ENCODE measurements around the gene SF3A1. TPM values are rescaled to one million over a fixed set of nuclear protein-coding genes. Genes with fewer than 3 reads are reported as not detected.

SF3A1 gene
- total and polyA plus RNA-seq, 2 donors (not counting 1 experiment from before 2014, with no cell fraction given), result 17.0 to 22.9 TPM

- Histone ChIP-seq H3K4me3 (replicated peaks in 1 of 4; ENCODE audit: control extremely low read depth in 1 of 4, insufficient read depth in 1 of 4, low read depth in 3 of 4, low read length in 4 of 4) (no peak overlapping the region), H3K9me3 (ENCODE audit: control insufficient read depth, insufficient read depth, low read depth, low read length) (no peaks in the 10 kb centered on the region), H3K79me2 (ENCODE audit: control insufficient read depth, insufficient read depth, low read length) (peaks cover 15% of the 10 kb centered on the region), H3K36me3 (ENCODE audit: control insufficient read depth, insufficient read depth, low read length) (peaks cover 2% of the 10 kb centered on the region), H3K27ac (ENCODE audit: insufficient read depth, low read length) (no peak overlapping the region), H4K20me1 (ENCODE audit: control insufficient read depth, extremely low read depth, insufficient read depth, low read length) (peaks cover 2% of the 10 kb centered on the region), H3K9ac (ENCODE audit: insufficient read depth, low read length) (no peak overlapping the region), H2AFZ (ENCODE audit: low read length) (no peak overlapping the region), H3K4me2 (ENCODE audit: extremely low read depth, insufficient read depth, low read length) (no peak overlapping the region), H3K4me1 (ENCODE audit: control insufficient read depth, extremely low read depth, insufficient read depth, low read length) (peaks cover 44% of the 10 kb centered on the region), H3K27me3 (ENCODE audit: control insufficient read depth, insufficient read depth, low read length) (no peaks in the 10 kb centered on the region)
- DNase-seq (ENCODE audit: low read depth in 2 of 2), result peak; percentile 60 to 81
- TF ChIP-seq, protein P1, sequence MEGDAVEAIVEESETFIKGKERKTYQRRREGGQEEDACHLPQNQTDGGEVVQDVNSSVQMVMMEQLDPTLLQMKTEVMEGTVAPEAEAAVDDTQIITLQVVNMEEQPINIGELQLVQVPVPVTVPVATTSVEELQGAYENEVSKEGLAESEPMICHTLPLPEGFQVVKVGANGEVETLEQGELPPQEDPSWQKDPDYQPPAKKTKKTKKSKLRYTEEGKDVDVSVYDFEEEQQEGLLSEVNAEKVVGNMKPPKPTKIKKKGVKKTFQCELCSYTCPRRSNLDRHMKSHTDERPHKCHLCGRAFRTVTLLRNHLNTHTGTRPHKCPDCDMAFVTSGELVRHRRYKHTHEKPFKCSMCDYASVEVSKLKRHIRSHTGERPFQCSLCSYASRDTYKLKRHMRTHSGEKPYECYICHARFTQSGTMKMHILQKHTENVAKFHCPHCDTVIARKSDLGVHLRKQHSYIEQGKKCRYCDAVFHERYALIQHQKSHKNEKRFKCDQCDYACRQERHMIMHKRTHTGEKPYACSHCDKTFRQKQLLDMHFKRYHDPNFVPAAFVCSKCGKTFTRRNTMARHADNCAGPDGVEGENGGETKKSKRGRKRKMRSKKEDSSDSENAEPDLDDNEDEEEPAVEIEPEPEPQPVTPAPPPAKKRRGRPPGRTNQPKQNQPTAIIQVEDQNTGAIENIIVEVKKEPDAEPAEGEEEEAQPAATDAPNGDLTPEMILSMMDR (conservative IDR thresholded peaks at IDR 0.05 in 1 of 2, IDR thresholded peaks at IDR 0.05 in 1 of 2; ENCODE audit: low read depth in 1 of 2, low read length in 2 of 2), result no peak
- no peak for TF ChIP-seq EZH2 (IDR thresholded peaks at IDR 0.05; ENCODE audit: low read length, missing control alignments)
Observed at GRCh38 chr22:30308518-30309230, 48.0 kb downstream of the SF3A1 start.

DNA sequence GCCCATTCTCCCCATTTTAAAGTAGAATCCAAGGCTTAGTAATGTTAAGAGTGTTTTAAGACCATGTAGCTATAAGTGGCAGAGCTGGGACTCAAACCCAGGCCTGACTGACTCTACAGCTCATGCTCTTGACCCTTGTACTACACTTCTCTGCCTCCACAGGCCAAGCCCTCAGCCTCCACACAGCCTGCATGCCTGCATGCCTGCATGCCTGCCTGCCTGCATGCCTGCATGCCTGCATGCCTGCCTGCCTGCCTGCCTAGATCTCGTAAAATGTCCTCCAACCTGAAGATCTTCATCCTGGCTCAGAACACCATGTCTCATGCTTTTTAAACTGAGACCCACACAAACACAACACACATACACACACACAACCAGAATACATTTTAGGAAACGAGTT lies 48.6 kb downstream of the SF3A1 start:
- Histone ChIP-seq H3K79me2 (ENCODE audit: control insufficient read depth, insufficient read depth, low read length) (peaks cover 15% of the 10 kb centered on the region), H3K36me3 (ENCODE audit: control insufficient read depth, insufficient read depth, low read length) (peaks cover 2% of the 10 kb centered on the region), H4K20me1 (ENCODE audit: control insufficient read depth, extremely low read depth, insufficient read depth, low read length) (peaks cover 2% of the 10 kb centered on the region), H3K4me3 (replicated peaks in 1 of 4; ENCODE audit: control extremely low read depth in 1 of 4, insufficient read depth in 1 of 4, low read depth in 3 of 4, low read length in 4 of 4) (no peak overlapping the region), H3K4me2 (ENCODE audit: extremely low read depth, insufficient read depth, low read length) (no peak overlapping the region), H3K27me3 (ENCODE audit: control insufficient read depth, insufficient read depth, low read length) (no peaks in the 10 kb centered on the region), H3K9me3 (ENCODE audit: control insufficient read depth, insufficient read depth, low read depth, low read length) (no peaks in the 10 kb centered on the region), H3K4me1 (ENCODE audit: control insufficient read depth, extremely low read depth, insufficient read depth, low read length) (peaks cover 44% of the 10 kb centered on the region), H3K27ac (ENCODE audit: insufficient read depth, low read length) (no peak overlapping the region), H3K9ac (ENCODE audit: insufficient read depth, low read length) (no peak overlapping the region), H2AFZ (ENCODE audit: low read length) (no peak overlapping the region)
- no peak for DNase-seq (ENCODE audit: low read depth in 2 of 2)
- TF ChIP-seq, protein P1 (conservative IDR thresholded peaks at IDR 0.05 in 1 of 2, IDR thresholded peaks at IDR 0.05 in 1 of 2; ENCODE audit: low read depth in 1 of 2, low read length in 2 of 2), result no peak
- no peak for TF ChIP-seq EZH2 (IDR thresholded peaks at IDR 0.05; ENCODE audit: low read length, missing control alignments)

- Histone ChIP-seq H3K4me3 (replicated peaks in 1 of 4; ENCODE audit: control extremely low read depth in 1 of 4, insufficient read depth in 1 of 4, low read depth in 3 of 4, low read length in 4 of 4) (no peak overlapping the region), H3K4me1 (ENCODE audit: control insufficient read depth, extremely low read depth, insufficient read depth, low read length) (peaks cover 47% of the 10 kb centered on the region), H3K79me2 (ENCODE audit: control insufficient read depth, insufficient read depth, low read length) (peaks cover 15% of the 10 kb centered on the region), H3K27ac (ENCODE audit: insufficient read depth, low read length) (no peak overlapping the region), H3K27me3 (ENCODE audit: control insufficient read depth, insufficient read depth, low read length) (no peaks in the 10 kb centered on the region), H4K20me1 (ENCODE audit: control insufficient read depth, extremely low read depth, insufficient read depth, low read length) (peaks cover 2% of the 10 kb centered on the region), H3K9me3 (ENCODE audit: control insufficient read depth, insufficient read depth, low read depth, low read length) (no peaks in the 10 kb centered on the region), H2AFZ (ENCODE audit: low read length) (no peak overlapping the region), H3K9ac (ENCODE audit: insufficient read depth, low read length) (no peak overlapping the region), H3K4me2 (ENCODE audit: extremely low read depth, insufficient read depth, low read length) (no peak overlapping the region), H3K36me3 (ENCODE audit: control insufficient read depth, insufficient read depth, low read length) (peaks cover 7% of the 10 kb centered on the region)
- DNase-seq (ENCODE audit: low read depth in 2 of 2), result no peak
- TF ChIP-seq, protein P1 (conservative IDR thresholded peaks at IDR 0.05 in 1 of 2, IDR thresholded peaks at IDR 0.05 in 1 of 2; ENCODE audit: low read depth in 1 of 2, low read length in 2 of 2), result no peak
- no peak for TF ChIP-seq EZH2 (IDR thresholded peaks at IDR 0.05; ENCODE audit: low read length, missing control alignments)
Observed at GRCh38 chr22:30307041-30307574, 49.6 kb downstream of the SF3A1 start.

Data from fibroblast of lung (primary cell).